DND-41 (cell line): ENCODE results near the gene FAM156B.
"Not testable (repeated sequence)": the region's sequence is repeated elsewhere in the genome, so short reads cannot be mapped to it uniquely, and the experiment has no call there.

ENCODE experiments used
- ATAC-seq: fragments of 200-7000 bp; cut with Tn5 transposase; 3 replicates; pipeline ENCODE4 v1.9.1; 2021; ENCODE audit warnings: low read depth; ENCODE audit not compliant: insufficient read depth
- DNase-seq: peaks from one replicate; pipeline ENCODE4 v3.0.0-alpha.2; 2020
- H2AFZ ChIP-seq: 2 replicates; pipeline ENCODE4 v1.6.0; 2012; ENCODE audit warnings: low read depth, low read length
- H3K27ac ChIP-seq: 2 replicates; pipeline ENCODE4 v1.5.1; 2012; ENCODE audit warnings: low read length, inconsistent platforms
- H3K27me3 ChIP-seq: fragments of 200-600 bp; sonication (generic); 2 replicates; pipeline ENCODE4 v1.6.0; 2012; ENCODE audit warnings: low read length, mild to moderate bottlenecking, inconsistent platforms; ENCODE audit not compliant: insufficient read depth, poor library complexity
- H3K36me3 ChIP-seq: 2 replicates; pipeline ENCODE4 v1.5.1; 2012; ENCODE audit warnings: low read length, inconsistent platforms; ENCODE audit not compliant: insufficient read depth
- H3K4me1 ChIP-seq: 2 replicates; pipeline ENCODE4 v1.5.1; 2012; ENCODE audit warnings: mild to moderate bottlenecking, low read length; ENCODE audit not compliant: insufficient read depth
- H3K4me2 ChIP-seq: 2 replicates; pipeline ENCODE4 v1.6.0; 2012; ENCODE audit warnings: mild to moderate bottlenecking, moderate library complexity, low read length, inconsistent platforms; ENCODE audit not compliant: insufficient read depth
- H3K4me3 ChIP-seq, 2 experiments: fragments of 200-600 bp in 1 of 2; shearing (Covaris generic) in 1 of 2; 2 replicates each; pipeline ENCODE4 v1.5.1; 2012 to 2016; ENCODE audit warnings: inconsistent platforms in 2 of 2, low read length in 2 of 2, mild to moderate bottlenecking in 2 of 2, low read depth in 1 of 2, moderate library complexity in 1 of 2
- H3K79me2 ChIP-seq: 2 replicates; pipeline ENCODE4 v1.6.0; 2012; ENCODE audit warnings: low read length, inconsistent platforms; ENCODE audit not compliant: insufficient read depth
- H3K9ac ChIP-seq: 2 replicates; pipeline ENCODE4 v1.6.0; 2012; ENCODE audit warnings: low read depth, mild to moderate bottlenecking, inconsistent platforms, low read length, moderate library complexity
- H3K9me3 ChIP-seq: 2 replicates; pipeline ENCODE4 v1.5.1; 2012; ENCODE audit warnings: low read length, moderate library complexity, mild to moderate bottlenecking, inconsistent platforms; ENCODE audit not compliant: insufficient read depth, severe bottlenecking
- H4K20me1 ChIP-seq: 2 replicates; pipeline ENCODE4 v1.6.0; 2012; ENCODE audit warnings: low read length; ENCODE audit not compliant: insufficient read depth

The FAM156B gene

DNA sequence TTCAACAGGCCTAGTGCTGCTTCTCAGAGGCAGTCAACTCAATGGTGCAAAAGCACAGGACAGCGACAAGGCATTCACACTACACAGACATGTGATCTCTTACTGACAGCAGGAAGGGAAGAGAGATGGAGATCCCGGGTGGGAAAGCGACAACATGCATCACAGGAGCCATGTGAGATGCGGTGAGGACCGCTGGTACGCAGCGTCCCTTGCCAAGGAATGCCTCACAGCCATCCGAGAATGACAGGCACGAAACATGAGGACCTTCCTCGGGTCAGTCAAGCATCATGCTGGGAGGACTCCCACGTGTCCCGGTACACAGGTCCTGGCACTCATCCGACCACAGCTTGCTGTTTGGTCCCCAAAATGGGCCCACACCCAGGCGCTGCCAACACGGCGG is 50.4 kb downstream of the FAM156B start:
- H3K79me2 ChIP-seq, H3K9me3 ChIP-seq, H3K27ac ChIP-seq, H3K4me2 ChIP-seq, H3K4me3 ChIP-seq, ATAC-seq, H2AFZ ChIP-seq, H3K9ac ChIP-seq, DNase-seq, H3K27me3 ChIP-seq, H4K20me1 ChIP-seq, H3K4me1 ChIP-seq, H3K36me3 ChIP-seq: not testable (repeated sequence)

DNA sequence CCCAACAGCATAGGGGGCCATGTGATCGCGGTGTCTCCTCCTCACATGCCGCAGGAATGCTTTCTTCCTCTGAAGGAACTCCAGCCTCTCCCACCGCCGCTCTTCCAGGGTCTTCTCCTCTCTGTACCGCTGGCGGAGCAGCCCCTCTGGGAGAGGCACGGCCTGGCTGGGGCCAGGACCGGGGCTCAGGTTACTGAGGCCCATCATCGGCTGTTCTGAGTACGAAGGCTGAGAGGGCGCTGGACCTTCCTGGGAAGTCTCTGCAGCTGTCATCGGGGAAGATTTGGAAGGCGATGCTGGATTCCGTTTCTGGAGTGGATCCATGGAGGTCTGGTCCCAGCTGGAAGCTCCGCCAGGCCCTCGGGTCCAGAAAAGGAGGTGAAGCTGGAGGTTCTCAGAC is 51.1 kb downstream of the FAM156B start:
- H3K9me3 ChIP-seq, H3K27ac ChIP-seq, H3K9ac ChIP-seq, H3K27me3 ChIP-seq, ATAC-seq, H4K20me1 ChIP-seq, H3K4me1 ChIP-seq, H2AFZ ChIP-seq, H3K79me2 ChIP-seq, H3K4me3 ChIP-seq, H3K4me2 ChIP-seq, H3K36me3 ChIP-seq, DNase-seq: not testable (repeated sequence)

DNA sequence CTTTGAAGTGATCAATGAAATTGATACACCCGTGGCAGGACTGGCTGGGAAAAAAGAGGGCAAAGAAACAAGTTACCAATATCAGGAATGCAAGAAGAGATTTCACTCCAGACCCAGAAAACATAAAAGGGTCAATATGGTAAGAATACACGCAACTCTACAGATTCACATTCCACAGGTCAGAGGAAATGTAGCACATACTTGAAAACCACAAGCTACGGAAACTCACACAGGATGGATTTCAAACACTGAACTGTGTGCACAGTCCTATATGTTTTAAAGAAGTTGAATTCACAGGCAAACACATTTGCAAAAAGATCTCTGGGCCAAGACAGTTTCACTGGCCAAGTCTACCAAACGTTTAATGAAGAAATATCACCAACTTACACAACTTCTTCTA is 52.2 kb downstream of the FAM156B start:
- not testable (repeated sequence) for H3K4me1 ChIP-seq, H3K36me3 ChIP-seq, H2AFZ ChIP-seq, H3K9me3 ChIP-seq, H3K79me2 ChIP-seq, ATAC-seq, H3K4me2 ChIP-seq, H3K9ac ChIP-seq, DNase-seq, H3K27me3 ChIP-seq, H3K4me3 ChIP-seq, H3K27ac ChIP-seq, H4K20me1 ChIP-seq

DNA sequence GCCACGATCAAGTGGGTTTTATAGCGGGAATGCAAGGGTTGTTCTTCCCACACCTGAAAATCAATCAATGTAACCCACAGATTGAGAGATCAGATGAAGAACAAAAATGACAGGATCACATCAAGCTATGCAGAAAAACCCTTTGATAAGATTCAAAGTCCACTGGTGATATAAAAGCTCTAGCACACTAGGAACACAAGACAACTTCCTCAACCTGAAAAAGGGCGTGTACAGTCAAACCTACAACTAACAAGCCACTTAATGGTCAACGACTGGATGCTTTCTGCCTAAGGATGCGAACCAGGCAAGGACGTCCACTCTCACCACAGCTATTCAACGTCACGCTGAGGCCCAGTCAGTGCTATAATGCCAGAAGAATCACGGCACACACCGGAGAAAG is 52.8 kb downstream of the FAM156B start:
- not testable (repeated sequence) for H3K9me3 ChIP-seq, DNase-seq, H2AFZ ChIP-seq, H3K9ac ChIP-seq, H3K4me1 ChIP-seq, H3K27ac ChIP-seq, H3K4me3 ChIP-seq, H4K20me1 ChIP-seq, H3K4me2 ChIP-seq, H3K79me2 ChIP-seq, H3K36me3 ChIP-seq, H3K27me3 ChIP-seq, ATAC-seq
